G401 (cell line): ENCODE measurements around the gene TMOD2. TPM values are rescaled to one million over a fixed set of nuclear protein-coding genes. Genes with fewer than 3 reads are reported as not detected.

Experiments
- DNase-seq: peaks from one replicate; pipeline ENCODE4 v3.0.0-alpha.2; 2015; ENCODE audit warnings: low spot score
- in situ Hi-C: cut with HindIII; loops from 2 replicates; pipeline ENCODE4 v1.10.0; 2016; ENCODE audit warnings: low sequenced_read_pairs, mixed read lengths
- total RNA-seq: library from RNA; depleted of rRNA; stranded (reverse); fragments of >200 nt; shearing (Covaris generic); gene quantifications from 2 replicates; pipeline ENCODE4 v1.2.3, GENCODE V29; 2014; rRNA removed

The TMOD2 gene
- total RNA-seq: 0.03 TPM in 1 of 2 replicates, not detected in the other

- peak; percentile 73 for DNase-seq
- in situ Hi-C loops: no loop called here
Measured at GRCh38 chr15:51750792-51751696, at the start of gene TMOD2. Gene TMOD2 (plus strand): TSS chr15:51751597. CDS start chr15:51766442, 14,845 bp downstream.

- DNase-seq: no peak
- in situ Hi-C loops: no loop called here
Measured at GRCh38 chr15:51702710-51703109, 48.7 kb upstream of the TMOD2 start.

- in situ Hi-C loops: no loop called here
- DNase-seq: no peak
Measured at GRCh38 chr15:51706291-51706690, 45.1 kb upstream of the TMOD2 start.

- in situ Hi-C loops: no loop called here
Measured at GRCh38 chr15:51706926-51707608, 44.3 kb upstream of the TMOD2 start.

GRCh38 chr15:51708013-51708412 lies 43.4 kb upstream of the TMOD2 start:
- in situ Hi-C loops: no loop called here
- no peak for DNase-seq

More at GRCh38 chr15:51706926-51707608, 44.3 kb upstream of the TMOD2 start:
- DNase-seq: no peak

GRCh38 chr15:51709031-51709430 lies 42.4 kb upstream of the TMOD2 start:
- no peak for DNase-seq
- in situ Hi-C loops: no loop called here

- in situ Hi-C loops: no loop called here
- no peak for DNase-seq
Measured at GRCh38 chr15:51714162-51714561, 37.2 kb upstream of the TMOD2 start.

GRCh38 chr15:51714911-51715310 lies 36.5 kb upstream of the TMOD2 start:
- in situ Hi-C loops: no loop called here
- no peak for DNase-seq

- in situ Hi-C loops: no loop called here
Measured at GRCh38 chr15:51718219-51718618, 33.2 kb upstream of the TMOD2 start.

GRCh38 chr15:51718746-51719145 lies 32.7 kb upstream of the TMOD2 start:
- in situ Hi-C loops: no loop called here
- DNase-seq: no peak

More at GRCh38 chr15:51718219-51718618, 33.2 kb upstream of the TMOD2 start:
- no peak for DNase-seq

GRCh38 chr15:51720201-51720995 lies 31.0 kb upstream of the TMOD2 start:
- in situ Hi-C loops: no loop called here

GRCh38 chr15:51721199-51721960 lies 30.0 kb upstream of the TMOD2 start:
- in situ Hi-C loops: no loop called here
- no peak for DNase-seq

More at GRCh38 chr15:51720201-51720995, 31.0 kb upstream of the TMOD2 start:
- DNase-seq: no peak

- no peak for DNase-seq
- in situ Hi-C loops: no loop called here
Measured at GRCh38 chr15:51724199-51724598, 27.2 kb upstream of the TMOD2 start.

- in situ Hi-C loops: no loop called here
- no peak for DNase-seq
Measured at GRCh38 chr15:51724673-51725072, 26.7 kb upstream of the TMOD2 start.

GRCh38 chr15:51726302-51727073 lies 24.9 kb upstream of the TMOD2 start:
- in situ Hi-C loops: no loop called here
- peak; percentile 54 for DNase-seq

GRCh38 chr15:51727141-51727897 lies 24.1 kb upstream of the TMOD2 start:
- DNase-seq: peak; percentile 27
- in situ Hi-C loops: no loop called here

- DNase-seq: no peak
- in situ Hi-C loops: no loop called here
Measured at GRCh38 chr15:51731549-51732267, 19.7 kb upstream of the TMOD2 start.
